ENCODE data around the gene KLC3. TPM values are rescaled to one million over a fixed set of nuclear protein-coding genes. Genes with fewer than 3 reads are reported as not detected.

The KLC3 gene
- total RNA-seq, 4 donors from 2014 or later, result not detected

GRCh38 chr19:45306040-45306439, 34.5 kb upstream of the KLC3 start:
- TF ChIP-seq CTCF (IDR thresholded peaks at IDR 0.05; ENCODE audit: low read depth), result no peak

GRCh38 chr19:45306518-45307027, 34.0 kb upstream of the KLC3 start:
- TF ChIP-seq CTCF (IDR thresholded peaks at IDR 0.05; ENCODE audit: low read depth), result no peak

GRCh38 chr19:45307361-45307760, 33.2 kb upstream of the KLC3 start:
- no peak for TF ChIP-seq CTCF (IDR thresholded peaks at IDR 0.05; ENCODE audit: low read depth)

- no peak for TF ChIP-seq CTCF (IDR thresholded peaks at IDR 0.05; ENCODE audit: low read depth)
These were observed 28.9 kb upstream of the KLC3 start for GRCh38 chr19:45311621-45312020.

- no peak for TF ChIP-seq CTCF (IDR thresholded peaks at IDR 0.05; ENCODE audit: low read depth)
These were observed 25.8 kb upstream of the KLC3 start for GRCh38 chr19:45314708-45315245.

GRCh38 chr19:45315304-45315703, 25.2 kb upstream of the KLC3 start:
- TF ChIP-seq CTCF (IDR thresholded peaks at IDR 0.05; ENCODE audit: low read depth), result no peak

- no peak for TF ChIP-seq CTCF (IDR thresholded peaks at IDR 0.05; ENCODE audit: low read depth)
These were observed 19.4 kb upstream of the KLC3 start for GRCh38 chr19:45320997-45321775.

All from subcutaneous adipose tissue (tissue), 4 donors.